NB4 (cell line): ENCODE data around the gene EMILIN1.

Experiments
- CTCF ChIP-seq: IDR thresholded peaks from one replicate; pipeline ENCODE4 v1.5.1; 2012; ENCODE audit warnings: low read depth, low read length
- POLR2A ChIP-seq: IDR thresholded peaks from 2 replicates; pipeline ENCODE4 v1.6.1; 2011; ENCODE audit warnings: mild to moderate bottlenecking; ENCODE audit not compliant: insufficient read length; ENCODE audit errors: extremely low read depth

DNA sequence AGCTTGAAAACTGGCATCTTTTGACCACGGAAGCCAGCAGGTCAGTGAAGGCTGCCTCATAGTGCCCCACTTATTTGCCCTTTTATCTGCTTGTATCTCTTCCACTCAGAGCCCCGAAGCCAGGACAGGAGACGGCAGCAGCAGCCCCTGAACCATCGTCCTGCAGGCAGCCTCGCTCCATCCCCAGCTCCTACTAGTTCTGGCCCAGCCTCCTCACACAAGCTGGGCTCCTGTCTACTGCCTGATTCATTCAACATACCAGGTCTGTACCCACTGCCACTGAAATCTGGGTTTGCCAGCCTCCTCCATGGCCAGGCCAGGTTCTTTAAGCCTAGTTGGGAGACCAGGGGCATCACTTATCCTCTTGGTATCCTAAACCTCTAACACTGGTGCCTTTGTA lies 11.0 kb upstream of the EMILIN1 start:
- TF ChIP-seq POLR2A: no peak
- no peak for TF ChIP-seq CTCF
